CMK (cell line): Measurements from ENCODE around the gene CDCA4.
A peak's percentile ranks its signal among the peaks of the same experiment; 100 is the strongest.
"Not testable (repeated sequence)": the region's sequence is repeated elsewhere in the genome, so short reads cannot be mapped to it uniquely, and the experiment has no call there.

Source experiments
- DNase-seq: peaks from one replicate; pipeline ENCODE4 v3.0.0-alpha.2; 2010; ENCODE audit warnings: low read depth

The CDCA4 gene

DNA sequence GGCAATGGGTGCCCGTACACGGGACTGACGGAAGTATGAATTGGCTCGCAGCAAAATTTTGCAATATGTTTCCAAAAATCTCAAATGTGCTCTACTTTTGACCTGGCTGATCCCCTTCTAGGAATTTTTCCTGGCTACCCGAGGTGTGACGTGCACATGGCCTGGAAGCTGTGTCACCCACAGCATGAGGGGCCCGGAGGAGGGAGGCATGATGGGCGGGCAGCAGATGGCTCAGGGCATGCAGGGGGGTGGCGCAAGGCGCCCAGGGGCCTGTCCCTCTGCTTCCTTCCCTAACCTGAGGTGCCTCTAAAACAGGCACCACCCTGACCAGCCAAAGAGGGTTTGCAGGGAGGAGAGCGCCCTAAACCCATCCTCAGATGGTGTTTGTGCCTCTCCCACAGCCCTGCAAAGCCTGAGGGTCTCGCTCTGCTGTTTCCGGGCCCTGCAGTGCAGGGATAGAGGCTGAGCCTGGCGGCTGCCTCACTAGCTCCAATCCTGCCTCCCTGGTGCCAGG is 37.7 kb upstream of the CDCA4 start:
- no peak for DNase-seq

DNA sequence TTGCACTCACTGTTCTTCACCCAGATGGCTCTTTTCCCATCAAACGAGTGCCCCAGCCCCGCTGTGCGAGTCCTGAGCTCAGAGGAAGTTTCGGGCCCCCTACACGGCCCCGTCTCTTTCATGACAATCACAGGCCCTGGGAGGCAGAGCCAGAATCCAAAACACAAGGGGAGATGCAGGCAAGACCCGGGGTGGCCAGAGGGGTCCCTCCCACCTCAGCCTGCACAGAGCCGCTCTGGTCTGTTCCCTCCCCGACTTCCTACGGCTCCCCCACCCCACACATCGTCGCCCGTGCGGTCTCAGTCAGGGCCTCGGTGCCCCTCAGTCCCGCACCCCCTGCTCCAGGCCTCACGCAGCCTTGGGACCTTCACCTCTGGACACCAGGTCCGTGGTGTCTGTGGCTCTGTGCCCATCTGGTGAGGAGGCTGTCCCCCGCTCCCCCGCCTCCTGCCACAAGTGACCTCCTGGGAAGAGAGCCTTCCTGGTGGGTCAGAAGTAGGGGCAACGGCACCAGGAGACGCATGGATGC is 35.5 kb upstream of the CDCA4 start:
- no peak for DNase-seq

DNA sequence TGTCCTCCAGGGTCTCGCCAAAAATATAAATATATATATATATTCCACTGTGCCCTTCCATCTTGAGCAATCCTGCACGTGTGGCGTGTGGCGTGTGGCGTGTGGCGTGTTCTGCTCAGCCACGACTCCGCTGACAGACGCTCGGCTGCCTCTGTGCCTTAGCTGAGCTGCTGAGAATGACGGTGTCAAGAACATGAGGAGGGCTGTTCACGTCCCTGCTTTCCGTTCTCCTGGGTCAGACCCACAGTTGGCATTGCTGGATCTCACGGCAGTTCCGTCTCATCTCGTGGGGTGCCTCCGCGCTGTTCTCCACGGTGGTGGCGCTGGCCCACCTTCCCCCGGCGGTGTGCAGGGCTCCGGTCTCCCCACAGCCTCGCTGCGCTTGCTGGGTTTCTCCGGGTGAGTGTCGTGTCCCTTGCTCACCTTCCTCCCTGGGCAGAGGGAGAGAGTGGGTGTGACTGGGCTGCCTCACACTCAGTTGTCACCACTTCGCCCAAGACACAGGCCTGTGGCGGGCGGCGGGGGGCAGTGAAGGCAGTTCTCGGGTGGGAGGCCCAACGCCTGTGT is 34.9 kb upstream of the CDCA4 start:
- no peak for DNase-seq

DNA sequence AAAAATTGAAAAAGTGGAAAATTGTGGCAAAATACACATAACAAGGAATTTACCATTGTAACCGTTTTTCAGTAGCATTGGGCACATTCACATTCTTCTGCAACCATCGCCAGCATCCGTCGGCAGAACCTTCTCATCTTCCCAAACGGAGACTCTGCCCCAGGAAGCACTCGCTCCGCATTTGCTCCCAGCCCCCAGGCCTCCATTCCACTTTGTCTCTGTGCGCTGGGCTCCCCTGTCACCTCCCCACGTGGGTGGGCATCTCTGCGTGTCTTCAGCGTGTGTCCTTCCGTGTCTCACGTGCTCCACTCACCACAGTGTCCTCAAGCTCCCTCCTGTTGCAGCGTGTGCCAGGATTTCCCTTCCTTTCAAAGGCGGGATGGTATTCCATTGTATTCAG is 34.5 kb upstream of the CDCA4 start:
- no peak for DNase-seq

DNA sequence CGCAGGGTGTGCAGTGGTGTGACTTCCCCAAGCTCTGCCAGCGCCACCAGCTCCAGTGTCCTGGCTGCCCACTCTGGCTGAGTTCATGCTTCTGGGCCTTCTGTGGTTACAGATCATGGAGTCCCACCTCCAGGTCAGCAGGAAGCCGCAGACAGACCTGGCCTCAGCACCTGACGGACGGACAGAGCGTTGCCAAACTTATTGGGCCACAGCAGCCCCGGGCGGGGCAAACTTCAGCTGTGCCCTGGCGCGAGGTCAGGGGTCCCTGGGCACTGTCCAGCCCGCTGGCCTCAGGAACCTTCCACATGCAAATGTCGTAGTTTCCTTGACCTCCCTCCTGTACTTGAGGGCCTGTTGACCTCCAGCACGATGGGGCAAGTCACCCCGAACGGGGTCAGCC is 33.1 kb upstream of the CDCA4 start:
- DNase-seq, result no peak

DNA sequence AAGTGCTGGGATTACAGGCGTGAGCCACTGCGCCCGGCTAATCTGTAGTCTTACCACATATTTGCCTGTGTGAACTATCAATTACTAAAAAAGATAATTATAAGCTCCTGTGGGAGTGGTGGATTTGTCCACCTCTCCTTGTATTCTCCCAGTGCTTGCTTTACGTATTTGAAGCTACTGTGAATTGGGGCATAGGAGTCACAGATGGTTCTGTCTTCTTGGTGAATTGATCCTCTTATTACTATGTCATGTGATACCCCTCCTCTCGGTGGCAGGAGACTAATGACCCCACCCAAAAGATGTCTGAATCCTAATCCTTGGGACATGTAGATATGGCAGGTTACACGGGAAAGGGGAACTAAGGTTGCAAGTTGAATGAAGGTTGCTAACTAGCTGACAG is 32.5 kb upstream of the CDCA4 start:
- no peak for DNase-seq

DNA sequence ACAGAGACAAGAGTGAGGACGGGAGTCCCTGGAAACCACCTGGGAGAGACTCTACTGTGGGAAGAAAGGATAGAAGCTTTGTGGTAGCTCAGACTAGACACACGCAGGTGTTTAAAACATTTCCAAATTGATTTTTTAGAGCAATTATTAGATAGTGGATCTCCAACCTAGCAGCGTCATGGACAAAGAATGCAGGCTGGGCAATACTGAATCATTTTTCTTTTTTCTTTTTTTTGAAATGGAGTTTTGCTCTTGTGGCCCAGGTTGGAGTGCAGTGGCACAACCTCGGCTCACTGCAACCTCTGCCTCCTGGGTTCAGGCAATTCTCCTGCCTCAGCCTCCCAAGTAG is 31.2 kb upstream of the CDCA4 start:
- DNase-seq, result no peak

DNA sequence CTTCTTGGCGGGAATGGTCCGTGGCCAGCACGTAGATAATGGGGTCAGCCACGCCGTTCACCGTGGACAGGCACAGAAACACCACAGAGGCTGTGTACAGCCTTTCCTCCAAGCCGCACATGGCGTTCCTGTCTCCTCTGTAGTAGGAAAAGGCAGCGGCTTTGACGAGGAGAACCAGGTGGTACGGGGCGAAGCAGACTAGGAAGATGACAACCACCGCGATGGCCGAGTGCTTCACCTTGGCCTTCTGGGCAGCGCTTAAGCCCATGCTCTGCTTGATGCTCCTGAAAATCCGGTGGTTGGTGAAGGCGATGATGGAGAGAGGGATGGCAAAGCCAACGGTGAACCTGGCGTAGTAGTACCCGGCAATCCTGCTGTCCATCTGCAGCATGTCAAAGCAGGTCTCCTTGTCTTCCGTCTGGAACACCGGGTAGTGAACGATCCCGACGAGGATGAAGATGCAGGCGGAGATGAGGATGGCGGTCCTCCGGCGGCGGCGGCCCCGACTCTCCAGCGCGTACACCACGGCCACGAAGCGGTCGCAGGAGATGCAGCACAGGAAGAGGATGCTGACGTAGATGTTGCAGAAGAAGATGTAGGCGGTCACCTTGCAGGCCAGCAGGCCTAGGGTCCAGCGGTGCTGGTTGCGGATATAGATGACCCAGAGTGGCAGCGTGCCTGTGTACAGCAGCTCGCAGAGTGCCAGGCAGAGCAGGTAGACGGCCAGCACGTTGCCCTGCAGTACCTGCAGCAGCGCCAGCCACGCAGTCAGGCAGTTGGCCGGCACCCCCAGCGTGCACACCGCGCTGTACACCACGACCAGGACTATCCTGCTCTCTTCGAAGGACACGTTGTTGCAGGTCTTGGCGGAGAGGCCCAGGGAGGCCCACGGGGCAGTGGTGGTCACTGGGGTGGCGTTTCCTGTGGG is 30.6 kb upstream of the CDCA4 start:
- DNase-seq, result no peak

DNA sequence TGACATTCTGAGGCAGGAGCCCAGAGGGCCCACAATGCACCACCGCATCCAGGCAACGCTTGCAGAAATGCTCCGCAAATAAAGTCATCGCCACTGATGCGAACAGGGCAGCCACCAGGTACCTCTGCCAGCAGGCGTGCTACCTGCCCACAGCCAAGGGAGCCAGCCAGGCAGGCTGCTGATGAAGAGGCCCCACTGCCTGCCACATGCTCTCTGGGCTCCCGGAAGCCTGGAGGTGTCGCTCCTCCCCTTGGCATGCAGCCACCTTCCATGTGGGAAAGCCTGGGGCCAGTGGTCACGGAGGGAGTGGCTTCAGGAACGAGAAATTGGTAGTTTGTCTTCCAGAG is 29.6 kb upstream of the CDCA4 start:
- no peak for DNase-seq

DNA sequence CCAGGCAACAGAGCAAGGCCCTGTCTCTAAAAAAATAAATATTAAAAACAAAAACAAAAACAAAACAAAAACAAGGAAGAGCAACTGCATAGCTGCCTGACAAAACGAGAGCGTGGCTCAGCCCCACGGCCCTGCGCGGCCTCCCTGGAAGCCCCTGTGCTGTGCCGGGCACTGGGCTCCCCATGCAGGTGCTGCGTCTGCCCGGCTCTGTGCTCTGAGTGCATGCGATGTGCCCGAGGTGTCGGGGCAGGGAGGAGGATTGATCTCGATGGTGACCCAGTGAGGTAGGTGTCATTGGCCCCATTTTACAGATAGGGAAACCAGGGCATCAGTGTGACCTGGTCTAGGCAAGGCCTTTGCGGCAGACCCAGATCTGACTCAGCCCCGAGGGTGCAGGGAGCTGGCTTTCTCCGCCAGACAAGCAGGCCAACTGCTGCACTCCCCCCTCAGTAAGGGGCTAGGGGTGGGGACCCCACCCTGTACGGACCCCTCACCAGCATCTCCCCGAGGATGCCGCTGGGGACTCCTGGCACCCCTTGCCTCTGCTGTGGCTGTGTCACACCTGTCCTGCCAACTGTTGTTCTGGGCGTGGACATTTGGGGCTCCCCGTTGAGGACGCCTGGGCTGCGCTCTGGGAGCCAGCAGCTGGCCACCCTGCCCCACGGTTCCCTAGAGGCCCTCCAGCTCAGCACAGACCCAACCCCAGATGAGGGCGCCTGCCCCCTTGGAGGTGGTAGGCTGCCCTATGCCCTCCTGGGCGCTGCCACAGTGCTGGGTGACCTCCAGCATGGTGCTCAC is 29.1 kb upstream of the CDCA4 start:
- DNase-seq, result no peak

DNA sequence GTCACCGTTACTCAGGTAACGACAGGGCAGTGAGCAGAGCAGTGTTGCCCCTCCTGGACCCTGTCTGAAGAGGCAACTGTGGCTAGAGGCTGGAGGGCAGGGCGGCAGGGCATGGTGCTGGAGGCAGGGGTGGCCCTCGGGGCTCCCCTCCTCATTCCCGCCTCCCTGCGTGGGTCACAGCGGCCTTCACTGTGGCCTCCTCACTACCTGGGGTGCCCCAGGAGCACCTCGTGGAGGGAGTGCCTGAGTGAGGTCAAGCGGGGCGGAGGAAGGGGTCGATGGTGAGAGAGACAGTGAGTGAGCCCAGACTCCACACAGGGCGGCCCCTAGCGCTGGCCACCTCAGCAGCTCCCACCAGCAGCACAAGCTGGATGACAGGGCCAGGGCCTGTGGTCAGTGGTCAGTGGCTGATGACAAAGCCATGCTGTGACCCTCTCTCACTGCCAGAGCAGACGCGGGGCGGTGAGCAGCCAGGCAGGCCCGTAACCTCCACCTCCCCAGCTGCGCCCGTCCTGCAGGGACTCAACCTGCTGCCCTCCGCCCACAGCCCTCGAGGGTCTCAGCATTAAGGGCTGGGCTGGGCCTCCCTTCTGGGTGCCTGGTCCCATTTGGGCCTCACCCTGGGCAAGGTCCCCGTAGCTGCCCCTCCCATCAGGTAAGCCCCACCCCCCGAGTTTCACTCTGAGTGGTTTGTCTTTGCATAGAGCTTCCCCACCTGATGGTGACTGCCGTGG is 26.6 kb upstream of the CDCA4 start:
- DNase-seq, result no peak

DNA sequence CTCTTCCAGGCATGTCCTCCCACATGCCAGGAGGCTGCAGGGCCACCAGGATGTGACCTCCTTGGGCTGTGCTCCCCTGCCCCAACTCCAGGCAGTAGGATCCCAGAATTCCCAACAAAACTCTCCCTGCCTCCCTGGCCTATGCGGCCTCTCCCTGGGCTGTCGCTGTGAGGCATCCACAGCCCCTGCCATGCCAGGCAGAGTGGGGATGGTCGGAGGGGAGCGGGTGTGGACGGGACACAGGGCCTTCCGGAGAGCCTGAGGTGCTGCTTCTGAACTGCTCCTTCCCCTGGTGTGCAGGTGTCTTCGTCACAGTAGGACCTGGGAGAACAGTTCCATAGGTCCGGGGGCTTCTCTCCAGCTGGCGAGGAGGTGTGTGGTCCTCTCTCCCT is 26.0 kb upstream of the CDCA4 start:
- no peak for DNase-seq

DNA sequence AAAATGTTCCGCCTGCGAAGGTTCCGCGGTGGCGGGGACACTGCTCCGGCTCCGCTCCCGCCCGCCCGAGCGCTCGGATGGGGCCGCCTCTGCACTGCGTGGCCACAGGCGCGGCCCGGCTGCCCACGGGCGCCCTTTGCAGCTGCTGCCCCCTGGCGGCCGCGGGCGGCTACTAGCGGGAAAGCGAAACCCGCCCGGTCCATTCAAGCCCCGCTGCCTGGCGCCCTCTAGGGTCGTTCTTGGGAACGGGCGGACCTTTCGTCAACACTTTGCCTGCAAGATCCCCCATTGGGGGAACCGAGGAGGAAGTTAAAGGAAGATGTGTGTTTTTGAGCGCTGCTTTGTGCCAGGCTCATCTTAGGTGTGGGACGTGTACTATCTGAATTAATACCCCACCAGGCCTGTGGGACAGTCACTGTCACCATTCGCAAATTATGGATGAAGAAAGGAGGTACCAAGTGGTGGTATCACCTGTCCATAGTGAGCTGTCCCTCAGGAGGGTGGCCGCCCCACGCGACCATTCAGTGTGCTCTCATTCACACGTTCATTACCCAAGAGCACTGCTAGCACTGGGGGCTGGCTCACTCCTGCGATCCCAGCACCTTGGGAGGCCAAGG is 24.9 kb upstream of the CDCA4 start:
- DNase-seq, result peak; percentile 63

DNA sequence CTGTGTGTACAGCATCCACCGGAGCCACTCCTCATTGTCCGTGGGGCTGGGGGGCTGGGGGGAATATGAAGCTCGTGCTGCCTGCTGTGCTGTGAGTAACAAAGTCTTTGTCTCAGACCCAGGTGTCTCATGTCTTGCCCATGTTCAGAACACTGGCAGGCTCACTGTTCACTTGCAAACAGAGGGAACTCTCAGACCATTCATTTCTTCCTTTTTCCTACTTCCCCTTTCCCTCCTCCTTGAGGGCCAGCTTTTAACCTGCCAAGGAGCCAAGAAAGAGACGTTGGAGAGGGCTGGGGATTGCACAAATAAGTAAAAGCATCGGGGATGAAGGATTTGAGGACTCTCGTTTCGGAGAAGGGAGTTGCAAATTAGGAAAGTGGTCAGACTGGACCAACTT is 22.8 kb upstream of the CDCA4 start:
- DNase-seq, result no peak

DNA sequence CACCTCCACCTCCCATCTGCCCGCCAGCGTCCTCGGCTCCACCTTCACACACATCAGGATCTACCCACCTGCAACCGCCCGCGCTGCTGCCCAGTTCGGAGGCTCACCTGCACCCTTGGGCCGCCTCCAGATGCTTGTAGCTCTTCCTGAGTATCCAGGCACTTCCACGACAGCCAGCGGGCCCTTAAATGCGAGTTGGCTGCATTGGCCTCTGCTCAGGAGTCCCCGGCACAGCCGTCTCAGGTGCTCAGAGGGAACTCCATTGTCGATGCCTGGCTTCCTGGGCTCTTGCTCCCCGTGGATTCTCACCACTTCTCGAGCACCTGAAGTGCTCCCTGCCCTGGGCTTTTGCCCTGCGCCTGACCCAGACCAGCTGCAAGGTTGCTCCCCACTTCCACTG is 21.9 kb upstream of the CDCA4 start:
- no peak for DNase-seq

DNA sequence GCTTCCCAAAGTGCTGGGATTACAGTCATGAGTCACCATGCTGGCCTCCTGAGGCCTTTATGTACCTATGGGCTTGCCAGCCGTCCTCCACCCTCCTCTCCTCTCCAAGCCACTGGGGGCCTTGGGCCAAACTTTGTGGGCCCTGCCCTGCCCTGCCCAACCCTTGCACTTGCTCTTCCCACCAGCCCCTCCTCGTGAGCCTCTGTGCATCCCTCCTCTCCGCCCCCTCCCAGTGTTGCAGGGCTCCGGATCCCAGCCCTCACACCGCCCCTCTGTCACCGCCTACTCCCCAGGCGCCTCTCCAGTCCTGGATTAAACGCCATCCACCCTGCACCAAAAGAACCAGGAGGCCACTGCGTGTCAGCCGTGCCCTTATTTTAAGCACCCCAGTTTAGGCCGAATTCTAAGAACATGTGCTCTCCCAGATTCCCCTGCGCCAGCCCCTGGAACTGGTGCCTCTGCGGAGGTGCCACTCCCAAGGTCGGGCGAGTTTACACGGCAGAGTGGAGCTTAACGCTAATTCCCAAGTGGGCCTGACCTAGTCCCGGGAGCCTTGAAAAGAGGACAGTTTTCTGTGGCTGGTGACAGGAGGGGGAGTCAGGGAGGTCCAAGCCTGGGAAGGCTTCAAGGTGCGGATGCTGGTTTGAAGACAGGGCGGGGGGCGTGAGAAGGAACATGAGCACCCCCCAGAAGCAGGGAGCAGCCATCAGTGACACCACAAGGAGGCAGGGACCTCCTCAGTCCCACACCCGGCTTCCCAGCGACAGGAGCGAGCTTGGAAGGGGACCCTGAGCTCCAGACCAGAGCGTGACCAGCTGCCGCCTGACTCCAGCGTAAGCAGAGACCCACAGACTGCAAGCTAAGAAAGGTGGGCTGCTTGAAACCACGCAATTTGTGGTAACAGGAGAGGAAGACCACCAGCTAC is 21.2 kb upstream of the CDCA4 start:
- DNase-seq, result no peak

DNA sequence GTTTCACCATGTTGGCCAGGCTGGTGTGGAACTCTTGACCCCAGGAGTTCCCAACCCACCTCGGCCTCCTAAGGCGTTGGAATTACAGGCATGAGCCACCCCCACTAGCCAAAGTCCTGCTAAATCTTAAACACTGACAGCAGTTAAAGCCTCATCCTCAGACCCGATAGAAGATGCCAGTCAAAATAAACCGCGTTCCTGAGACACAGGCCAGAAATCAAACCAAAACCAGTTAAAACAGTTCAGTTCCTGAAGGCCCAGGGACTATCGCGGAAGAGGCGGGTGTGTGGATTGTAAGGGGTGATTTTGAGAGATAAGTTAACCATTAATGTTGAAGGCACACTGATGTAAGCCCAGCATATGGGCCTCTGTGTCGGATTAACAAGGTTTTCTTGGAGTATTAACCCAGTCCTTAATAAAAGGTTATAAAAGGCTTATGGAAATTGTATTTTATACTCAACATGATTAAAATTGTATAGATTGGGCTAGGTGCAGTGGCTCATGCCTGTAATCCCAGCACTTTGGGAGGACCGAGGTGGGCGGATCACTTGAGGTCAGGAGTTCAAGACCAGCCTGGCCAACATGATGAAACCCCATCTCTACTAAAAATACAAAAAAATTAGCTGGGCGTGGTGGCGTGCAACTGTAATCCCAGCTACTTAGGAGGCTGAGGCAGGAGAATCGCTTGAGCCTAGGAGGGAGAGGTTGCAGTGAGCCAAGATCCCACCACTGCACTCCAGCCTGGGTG is 18.7 kb upstream of the CDCA4 start:
- DNase-seq, result no peak

DNA sequence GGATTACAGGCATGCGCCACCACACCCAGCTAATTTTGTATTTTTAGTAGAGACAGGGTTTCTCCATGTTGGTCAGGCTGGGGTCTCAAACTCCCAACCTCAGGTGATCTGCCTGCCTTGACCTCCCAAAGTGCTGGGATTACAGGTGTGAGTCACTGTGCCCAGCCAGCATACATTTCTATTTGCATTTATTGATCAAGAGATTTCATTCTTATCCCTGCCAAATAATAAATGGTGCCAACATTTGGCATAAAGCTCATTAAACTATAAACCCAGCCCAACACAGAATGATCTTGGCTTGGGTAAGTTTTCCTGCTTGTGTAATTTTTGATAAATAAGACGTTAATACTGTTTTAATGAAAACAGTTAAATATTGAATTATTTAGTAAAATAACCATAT is 14.7 kb upstream of the CDCA4 start:
- not testable (repeated sequence) for DNase-seq

DNA sequence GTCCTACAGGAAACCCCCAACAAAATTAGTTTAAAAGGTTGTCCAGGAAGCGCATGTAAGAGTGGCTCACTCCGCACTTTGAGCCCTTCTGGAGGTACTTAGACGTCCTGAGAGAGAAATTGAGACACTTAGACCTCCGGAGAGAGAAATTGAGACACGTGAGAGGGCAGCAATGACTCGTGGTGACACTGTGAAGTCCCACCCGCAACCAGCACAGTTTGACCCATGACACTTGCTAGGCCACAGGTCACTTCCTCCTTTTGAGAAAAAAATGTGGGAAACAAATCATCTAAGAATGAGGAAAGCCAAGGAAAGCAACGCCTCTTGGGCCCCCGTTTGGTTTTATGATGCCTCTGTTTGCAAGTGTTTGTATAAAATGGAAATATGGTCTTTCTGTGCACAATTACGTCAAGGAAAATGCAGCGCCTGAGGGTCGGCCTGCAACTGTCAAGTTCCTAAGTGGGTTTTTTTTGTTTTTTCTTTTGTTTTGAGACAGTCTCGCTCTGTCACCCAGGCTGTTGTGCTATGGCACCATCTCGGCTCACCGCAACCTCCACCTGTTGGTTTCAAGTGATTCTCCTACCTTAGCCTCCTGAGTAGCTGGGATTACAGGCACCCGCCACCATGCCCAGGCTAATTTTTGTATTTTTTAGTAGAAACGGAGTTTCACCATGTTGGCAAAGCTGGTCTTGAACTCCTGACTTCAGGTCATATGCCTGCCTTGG is 13.6 kb upstream of the CDCA4 start:
- DNase-seq, result no peak
